T-helper 2 cell treated with Interferon-gamma antibody and Interleukin-4, amounts not matched to agents 5 μg/mL and 100 μg/mL, for 36 hours (primary cell): ENCODE measurements around the gene CPNE6.

Experiments used
- DNase-seq: peaks from one replicate; pipeline ENCODE4 v3.0.0; 2021; ENCODE audit warnings: low spot score
- H3K27ac Mint-ChIP-seq: one replicate; pipeline ENCODE4 v1.8.0; 2021; ENCODE audit warnings: mild to moderate bottlenecking, mixed read lengths
- H3K27me3 Mint-ChIP-seq: one replicate; pipeline ENCODE4 v1.8.0; 2021; ENCODE audit warnings: low read depth, mixed read lengths
- H3K36me3 Mint-ChIP-seq: one replicate; pipeline ENCODE4 v1.8.0; 2021; ENCODE audit warnings: low read depth, mixed read lengths
- H3K4me1 Mint-ChIP-seq: one replicate; pipeline ENCODE4 v1.8.0; 2021; ENCODE audit warnings: low read depth, mixed read lengths
- H3K4me3 Mint-ChIP-seq: one replicate; pipeline ENCODE4 v1.8.0; 2022; ENCODE audit warnings: mild to moderate bottlenecking, moderate library complexity, mixed read lengths
- H3K9me3 Mint-ChIP-seq: one replicate; pipeline ENCODE4 v1.8.0; 2021; ENCODE audit warnings: mixed read lengths

Gene CPNE6

DNA sequence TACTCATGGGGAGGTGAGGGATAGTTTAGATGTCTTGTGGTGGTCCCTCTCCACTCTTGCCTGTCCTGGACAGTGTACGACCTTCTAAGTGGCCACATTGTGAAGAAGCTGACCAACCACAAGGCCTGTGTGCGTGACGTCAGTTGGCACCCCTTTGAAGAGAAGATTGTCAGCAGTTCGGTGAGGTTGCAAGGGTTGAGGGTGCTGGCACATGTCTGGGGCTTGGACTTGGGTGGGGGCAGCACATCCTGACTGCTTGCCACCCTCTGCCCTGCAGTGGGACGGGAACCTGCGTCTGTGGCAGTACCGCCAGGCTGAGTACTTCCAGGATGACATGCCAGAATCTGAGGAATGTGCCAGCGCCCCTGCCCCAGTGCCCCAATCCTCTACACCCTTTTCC lies 51.5 kb downstream of the CPNE6 start:
- no peak for DNase-seq
- Mint-ChIP-seq H3K9me3 (no peaks in the 10 kb centered on the region), H3K4me3 (no peak overlapping the region), H3K27ac (no peak overlapping the region), H3K36me3 (peaks cover 48% of the 10 kb centered on the region), H3K27me3 (no peaks in the 10 kb centered on the region), H3K4me1 (peaks cover 5% of the 10 kb centered on the region)

DNA sequence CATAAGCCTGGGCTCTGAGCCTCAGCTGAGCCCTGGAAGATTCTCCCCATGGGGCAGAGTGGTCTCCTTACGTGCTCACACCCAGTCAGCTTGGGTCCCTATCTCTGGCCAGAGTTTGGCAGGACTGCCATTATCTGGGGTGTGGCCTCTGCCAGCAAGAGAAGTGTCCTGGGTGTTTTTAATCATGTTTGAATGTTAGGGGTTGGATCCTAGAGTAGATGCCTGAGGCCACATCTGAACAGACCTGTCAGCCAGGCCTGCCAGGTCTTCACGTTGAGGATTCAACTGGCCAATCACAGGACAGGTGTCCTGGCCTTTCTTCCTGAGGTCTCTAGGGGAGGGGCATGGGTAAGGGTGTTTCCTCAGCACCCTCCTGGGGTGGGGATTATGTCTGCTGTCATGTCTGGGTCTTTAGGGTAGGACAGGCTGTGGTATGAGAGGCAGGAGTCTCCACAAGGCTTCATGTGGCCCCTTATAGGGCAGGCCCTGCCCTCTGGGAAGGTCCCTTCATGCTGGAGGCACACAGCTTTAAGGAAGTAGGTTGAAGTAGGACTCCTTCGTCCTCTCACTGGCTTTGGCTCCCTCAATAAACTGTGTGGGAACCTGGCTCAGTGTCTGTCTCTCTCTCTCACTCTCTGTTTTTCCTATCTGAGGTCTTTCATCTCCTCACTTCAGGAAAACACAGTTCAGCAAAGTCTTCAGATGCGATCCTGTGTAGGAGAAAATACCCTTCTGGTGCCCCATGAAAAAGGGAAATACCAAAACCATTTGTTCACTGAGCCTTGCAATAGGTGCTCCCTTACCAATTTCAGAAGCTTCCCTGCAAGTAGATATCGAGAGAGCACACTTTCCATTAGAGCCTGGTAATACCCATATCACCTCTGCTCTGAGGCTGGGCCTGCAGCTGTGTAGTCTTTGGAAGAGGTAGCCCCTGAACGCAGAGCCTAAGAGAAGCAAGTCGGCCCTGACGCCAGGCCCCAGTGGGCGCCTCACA lies 52.4 kb downstream of the CPNE6 start:
- H3K36me3 Mint-ChIP-seq: peaks cover 41% of the 10 kb centered on the region
- H3K9me3 Mint-ChIP-seq: no peaks in the 10 kb centered on the region
- peaks cover 2% of the 10 kb centered on the region for H3K4me1 Mint-ChIP-seq
- H3K27me3 Mint-ChIP-seq: no peaks in the 10 kb centered on the region
- H3K4me3 Mint-ChIP-seq: no peak overlapping the region
- no peak overlapping the region for H3K27ac Mint-ChIP-seq
- DNase-seq: no peak

DNA sequence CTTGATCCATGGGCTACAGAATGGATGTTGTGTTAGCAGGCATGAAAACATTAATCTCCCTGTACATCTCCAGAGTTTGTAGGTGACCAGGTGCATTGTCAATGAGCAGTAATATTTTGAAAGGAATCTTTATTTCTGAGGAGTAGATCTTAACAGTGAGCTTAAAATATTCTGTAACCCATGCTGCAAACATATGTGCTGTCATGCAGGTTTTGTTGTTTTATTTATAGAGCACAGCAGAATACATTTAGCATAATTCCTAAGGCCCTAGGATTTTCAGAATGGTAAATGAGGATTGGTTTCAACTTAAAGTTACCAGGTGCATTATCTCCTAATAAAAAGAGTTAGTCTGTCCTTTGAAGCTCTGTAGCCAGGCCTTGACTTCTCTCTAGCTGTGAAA lies 55.6 kb downstream of the CPNE6 start:
- H3K27me3 Mint-ChIP-seq: no peaks in the 10 kb centered on the region
- no peak overlapping the region for H3K4me3 Mint-ChIP-seq
- DNase-seq: no peak
- peaks cover 18% of the 10 kb centered on the region for H3K36me3 Mint-ChIP-seq
- H3K9me3 Mint-ChIP-seq: no peaks in the 10 kb centered on the region
- peaks cover 5% of the 10 kb centered on the region for H3K4me1 Mint-ChIP-seq
- H3K27ac Mint-ChIP-seq: no peak overlapping the region

DNA sequence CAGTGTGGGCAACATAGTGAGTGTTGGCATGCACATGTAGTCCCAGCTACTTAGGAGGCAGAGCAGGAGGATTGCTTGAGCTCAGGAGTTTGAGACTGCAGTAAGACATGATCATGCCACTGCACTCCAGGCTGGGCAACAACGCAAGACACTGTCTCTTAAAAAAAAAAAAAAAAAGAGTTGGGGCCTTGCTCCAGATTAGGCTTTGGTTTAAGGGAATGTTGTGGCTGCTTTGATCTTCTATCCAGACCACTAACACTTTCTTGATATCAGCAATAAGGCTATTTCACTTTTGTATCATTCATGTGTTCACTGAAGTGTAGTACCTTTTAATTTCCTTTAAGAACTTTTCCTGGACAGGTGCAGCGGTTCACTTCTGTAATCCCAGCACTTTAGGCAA lies 56.3 kb downstream of the CPNE6 start:
- no peak for DNase-seq
- Mint-ChIP-seq H3K9me3 (no peaks in the 10 kb centered on the region), H3K4me1 (peaks cover 11% of the 10 kb centered on the region), H3K27ac (no peak overlapping the region), H3K27me3 (no peaks in the 10 kb centered on the region), H3K36me3 (peaks cover 19% of the 10 kb centered on the region), H3K4me3 (no peak overlapping the region)
